Bronchial epithelial cell (primary cell): Measurements from ENCODE around the gene PGM1. TPM values are rescaled to one million over a fixed set of nuclear protein-coding genes. Genes with fewer than 3 reads are reported as not detected.
A peak's percentile ranks its signal among the peaks of the same experiment; 100 is the strongest.

Source experiments
- DNase-seq: peaks from one replicate; pipeline ENCODE4 v3.0.0-alpha.2; 2010; ENCODE audit warnings: low read depth
- FAIRE-seq: peaks from 2 replicates; lab custom pipeline; 2011; peaks lifted over from hg19 to GRCh38; lab: Jason Lieb, UNC
- H3K27me3 ChIP-seq: 2 replicates; pipeline ENCODE4 v1.5.1; 2011; ENCODE audit warnings: low read length; ENCODE audit not compliant: control insufficient read depth, insufficient read depth
- H3K36me3 ChIP-seq: 2 replicates; pipeline ENCODE4 v1.5.1; 2011; ENCODE audit warnings: low read length; ENCODE audit not compliant: control insufficient read depth, insufficient read depth
- H3K4me3 ChIP-seq: 2 replicates; pipeline ENCODE4 v1.5.1; 2011; ENCODE audit warnings: mild to moderate bottlenecking, low read depth, low read length, control low read depth
- total RNA-seq: library from RNA; depleted of rRNA; stranded (reverse); fragments of >200 nt; gene quantifications from 2 replicates; pipeline ENCODE4 v1.2.1, GENCODE V29; 2014
- TF ChIP-seq, protein P1 (sequence below): IDR thresholded peaks from 2 replicates; pipeline ENCODE4 v1.5.1; 2011; ENCODE audit warnings: mild to moderate bottlenecking, moderate library complexity, low read length, control low read depth, inconsistent platforms; ENCODE audit not compliant: insufficient read depth, severe bottlenecking

PGM1 gene
- 42.4 and 69.2 TPM in 2 replicates for total RNA-seq

DNA sequence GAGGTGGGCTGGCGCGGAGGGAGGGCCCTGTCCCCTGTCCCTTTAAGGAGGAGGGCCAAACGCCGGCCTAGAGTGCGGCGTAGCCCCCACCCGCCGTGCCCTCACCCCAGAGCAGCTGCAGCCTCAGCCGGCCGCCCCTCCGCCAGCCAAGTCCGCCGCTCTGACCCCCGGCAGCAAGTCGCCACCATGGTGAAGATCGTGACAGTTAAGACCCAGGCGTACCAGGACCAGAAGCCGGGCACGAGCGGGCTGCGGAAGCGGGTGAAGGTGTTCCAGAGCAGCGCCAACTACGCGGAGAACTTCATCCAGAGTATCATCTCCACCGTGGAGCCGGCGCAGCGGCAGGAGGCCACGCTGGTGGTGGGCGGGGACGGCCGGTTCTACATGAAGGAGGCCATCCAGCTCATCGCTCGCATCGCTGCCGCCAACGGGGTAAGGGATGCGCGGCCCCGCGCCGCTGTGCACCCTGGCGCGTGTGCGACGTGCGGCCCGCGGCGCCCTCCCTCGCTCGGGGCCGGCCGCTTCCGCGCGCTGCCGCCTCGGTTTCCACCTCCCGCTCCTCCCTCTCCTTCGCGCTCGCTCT lies at the start of gene PGM1:
Gene PGM1, plus strand, starts transcription at position 109 of the 583 bp plus-strand sequence. Its CDS starts 78 bp downstream, at position 187.
- DNase-seq (peak; percentile 69), FAIRE-seq (no peak)
- TF ChIP-seq, protein P1, sequence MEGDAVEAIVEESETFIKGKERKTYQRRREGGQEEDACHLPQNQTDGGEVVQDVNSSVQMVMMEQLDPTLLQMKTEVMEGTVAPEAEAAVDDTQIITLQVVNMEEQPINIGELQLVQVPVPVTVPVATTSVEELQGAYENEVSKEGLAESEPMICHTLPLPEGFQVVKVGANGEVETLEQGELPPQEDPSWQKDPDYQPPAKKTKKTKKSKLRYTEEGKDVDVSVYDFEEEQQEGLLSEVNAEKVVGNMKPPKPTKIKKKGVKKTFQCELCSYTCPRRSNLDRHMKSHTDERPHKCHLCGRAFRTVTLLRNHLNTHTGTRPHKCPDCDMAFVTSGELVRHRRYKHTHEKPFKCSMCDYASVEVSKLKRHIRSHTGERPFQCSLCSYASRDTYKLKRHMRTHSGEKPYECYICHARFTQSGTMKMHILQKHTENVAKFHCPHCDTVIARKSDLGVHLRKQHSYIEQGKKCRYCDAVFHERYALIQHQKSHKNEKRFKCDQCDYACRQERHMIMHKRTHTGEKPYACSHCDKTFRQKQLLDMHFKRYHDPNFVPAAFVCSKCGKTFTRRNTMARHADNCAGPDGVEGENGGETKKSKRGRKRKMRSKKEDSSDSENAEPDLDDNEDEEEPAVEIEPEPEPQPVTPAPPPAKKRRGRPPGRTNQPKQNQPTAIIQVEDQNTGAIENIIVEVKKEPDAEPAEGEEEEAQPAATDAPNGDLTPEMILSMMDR = no peak
- peak within 1 kb of the TSS; percentile 82 for H3K4me3 ChIP-seq
- H3K27me3 ChIP-seq = no peaks in the 10 kb centered on the region
- no peaks in the 10 kb centered on the region for H3K36me3 ChIP-seq

DNA sequence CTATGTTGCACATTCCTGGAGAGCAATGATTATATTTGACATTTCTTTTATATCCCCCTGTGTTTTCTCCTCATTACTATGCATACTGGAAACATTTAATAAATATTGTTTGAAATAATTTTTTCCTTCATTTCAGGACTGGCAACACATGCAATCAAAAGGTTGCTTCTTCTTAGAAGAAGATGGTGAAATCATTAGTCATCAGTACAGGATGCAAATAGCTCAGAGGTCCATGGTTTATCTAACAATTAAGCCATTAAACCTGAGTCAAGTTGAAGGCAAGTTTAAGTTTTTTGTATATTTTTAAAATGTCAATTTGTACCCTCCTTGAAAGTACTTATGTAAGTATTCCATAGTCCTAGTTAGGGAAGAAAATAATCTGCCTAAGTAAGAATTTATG lies 47.4 kb upstream of the PGM1 start:
- Histone ChIP-seq H3K4me3 (no peak overlapping the region), H3K36me3 (no peaks in the 10 kb centered on the region), H3K27me3 (no peaks in the 10 kb centered on the region)
- TF ChIP-seq, protein P1 = no peak
- DNase-seq = peak; percentile 80
- FAIRE-seq = no peak

DNA sequence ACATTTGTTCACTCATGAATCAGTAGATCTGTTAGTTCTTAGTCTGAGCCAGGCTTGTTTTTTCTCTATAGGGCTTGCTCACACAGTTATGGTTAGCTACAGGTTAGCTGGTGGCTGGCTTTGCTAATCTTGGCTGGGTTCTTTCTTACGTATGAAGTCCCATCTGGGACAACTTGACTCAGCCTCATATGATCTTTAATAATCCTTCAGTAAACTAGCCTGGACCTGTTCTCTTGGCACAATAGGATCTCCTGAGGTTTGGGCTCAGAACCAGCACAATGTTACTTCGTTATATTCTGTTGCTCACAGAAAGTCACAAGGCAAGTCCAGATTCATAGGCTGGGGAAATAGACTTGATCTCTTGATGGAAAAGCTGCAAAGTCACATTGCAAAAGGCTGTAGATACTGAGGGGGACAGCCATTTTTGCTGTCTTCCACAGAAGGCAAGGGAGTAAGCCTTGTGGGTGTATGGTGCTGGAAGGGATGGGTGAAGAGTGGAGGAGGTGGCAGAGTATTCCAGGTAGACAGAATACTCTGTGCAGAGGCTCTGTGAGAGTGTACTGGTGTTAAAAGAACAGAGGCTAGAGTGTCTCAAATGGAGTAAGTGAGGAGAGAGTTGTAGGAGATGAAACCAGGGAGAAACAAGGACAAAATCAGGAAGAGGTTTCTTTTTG lies 45.5 kb upstream of the PGM1 start:
- FAIRE-seq (peak; percentile 90), DNase-seq (peak; percentile 99)
- H3K36me3 ChIP-seq = no peaks in the 10 kb centered on the region
- H3K27me3 ChIP-seq = no peaks in the 10 kb centered on the region
- H3K4me3 ChIP-seq = no peak overlapping the region
- TF ChIP-seq, protein P1 = no peak

DNA sequence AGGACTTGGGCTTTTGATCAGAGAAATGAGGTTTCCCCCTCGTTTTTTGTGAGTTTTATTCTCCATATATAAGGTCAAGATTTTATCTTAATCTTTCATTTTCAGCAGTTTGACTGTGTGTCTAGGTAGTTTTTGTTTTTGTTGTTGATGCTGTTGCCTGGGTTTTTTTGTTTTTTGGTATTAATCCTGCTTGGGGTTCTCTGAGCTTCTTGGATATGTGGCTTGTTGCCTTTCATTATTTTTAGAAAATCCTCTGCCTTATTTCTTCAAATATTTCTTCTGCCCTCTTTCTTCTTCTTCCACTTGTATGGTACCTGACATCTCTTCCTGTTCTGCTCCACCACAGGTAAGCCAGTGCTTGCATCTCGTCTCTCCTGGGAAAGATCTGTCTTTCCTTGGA lies 44.9 kb upstream of the PGM1 start:
- FAIRE-seq (no peak), DNase-seq (no peak)
- TF ChIP-seq, protein P1 = no peak
- Histone ChIP-seq H3K36me3 (no peaks in the 10 kb centered on the region), H3K27me3 (no peaks in the 10 kb centered on the region), H3K4me3 (no peak overlapping the region)

DNA sequence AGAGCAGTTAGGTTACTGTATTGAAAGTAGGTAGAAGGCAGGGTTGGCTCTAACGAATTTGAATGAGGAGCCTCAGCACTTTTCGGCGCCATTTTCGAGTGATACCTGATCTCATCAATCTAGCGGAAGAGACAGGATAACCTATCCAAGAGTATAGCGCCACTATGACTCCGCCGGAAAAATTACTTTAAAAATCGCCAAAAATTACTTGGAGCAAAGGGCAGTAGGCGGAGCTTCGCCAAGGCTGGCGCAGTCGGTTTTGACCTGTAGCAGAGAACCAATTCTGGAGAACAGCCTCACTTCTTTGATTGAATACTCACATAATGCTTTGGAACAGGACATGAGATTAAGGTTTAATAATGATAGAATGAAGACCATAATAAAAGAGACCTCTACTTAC lies 44.3 kb upstream of the PGM1 start:
- no peaks in the 10 kb centered on the region for H3K36me3 ChIP-seq
- H3K4me3 ChIP-seq = no peak overlapping the region
- TF ChIP-seq, protein P1 = no peak
- no peaks in the 10 kb centered on the region for H3K27me3 ChIP-seq
- DNase-seq (no peak), FAIRE-seq (no peak)

DNA sequence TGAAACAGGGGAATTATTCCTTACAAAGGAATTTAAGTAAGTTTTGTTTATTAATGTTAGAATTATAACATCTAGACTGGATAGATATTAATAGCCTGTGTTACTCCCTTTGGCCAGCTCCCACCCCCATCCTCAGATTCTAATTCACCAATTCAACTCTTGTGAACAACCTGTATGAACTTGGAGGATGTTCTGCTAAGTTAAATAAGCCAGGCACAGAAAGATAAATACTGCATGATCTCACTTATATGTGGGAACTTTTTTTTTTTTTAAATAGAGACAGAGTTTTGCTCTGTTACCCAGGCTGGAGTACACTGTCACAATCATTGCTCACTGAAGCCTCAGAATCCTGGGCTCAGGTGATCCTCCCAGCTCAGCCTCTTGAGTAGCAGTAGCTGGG lies 37.7 kb upstream of the PGM1 start:
- Histone ChIP-seq H3K4me3 (no peak overlapping the region), H3K27me3 (no peaks in the 10 kb centered on the region), H3K36me3 (no peaks in the 10 kb centered on the region)
- DNase-seq = no peak
- FAIRE-seq = no peak
- TF ChIP-seq, protein P1 = no peak
